C4-2B (cell line): ENCODE measurements around the gene LCN2.

Source experiments
- ZFX ChIP-seq: fragments of 450-650 bp; IDR thresholded peaks from 2 replicates; pipeline ENCODE4 v1.6.1; 2017
- TF ChIP-seq, protein P1 (sequence below): fragments of 450-650 bp; conservative IDR thresholded peaks from 2 replicates; pipeline ENCODE4 v1.5.1; 2017; ENCODE audit warnings: mild to moderate bottlenecking

DNA sequence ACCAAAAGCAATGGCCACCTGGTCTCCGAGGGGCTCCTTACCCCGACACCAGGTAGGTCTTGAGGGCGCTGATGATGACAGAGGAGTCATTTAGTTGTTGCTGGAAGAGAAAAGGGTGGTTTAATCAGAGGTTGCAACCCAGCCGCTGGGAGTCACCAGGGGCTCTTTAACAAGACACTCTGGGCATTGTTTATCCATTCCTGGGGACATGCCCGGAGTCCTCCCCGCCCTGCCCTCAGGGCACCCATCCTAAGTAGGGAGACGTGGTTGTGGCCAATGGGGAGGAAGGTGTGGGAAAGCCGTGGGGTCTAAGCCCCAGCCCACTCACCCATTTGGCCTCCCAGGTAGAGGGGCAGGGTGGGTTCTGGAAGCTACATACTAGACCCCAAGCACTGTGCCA lies 24.8 kb upstream of the LCN2 start:
- TF ChIP-seq, protein P1, sequence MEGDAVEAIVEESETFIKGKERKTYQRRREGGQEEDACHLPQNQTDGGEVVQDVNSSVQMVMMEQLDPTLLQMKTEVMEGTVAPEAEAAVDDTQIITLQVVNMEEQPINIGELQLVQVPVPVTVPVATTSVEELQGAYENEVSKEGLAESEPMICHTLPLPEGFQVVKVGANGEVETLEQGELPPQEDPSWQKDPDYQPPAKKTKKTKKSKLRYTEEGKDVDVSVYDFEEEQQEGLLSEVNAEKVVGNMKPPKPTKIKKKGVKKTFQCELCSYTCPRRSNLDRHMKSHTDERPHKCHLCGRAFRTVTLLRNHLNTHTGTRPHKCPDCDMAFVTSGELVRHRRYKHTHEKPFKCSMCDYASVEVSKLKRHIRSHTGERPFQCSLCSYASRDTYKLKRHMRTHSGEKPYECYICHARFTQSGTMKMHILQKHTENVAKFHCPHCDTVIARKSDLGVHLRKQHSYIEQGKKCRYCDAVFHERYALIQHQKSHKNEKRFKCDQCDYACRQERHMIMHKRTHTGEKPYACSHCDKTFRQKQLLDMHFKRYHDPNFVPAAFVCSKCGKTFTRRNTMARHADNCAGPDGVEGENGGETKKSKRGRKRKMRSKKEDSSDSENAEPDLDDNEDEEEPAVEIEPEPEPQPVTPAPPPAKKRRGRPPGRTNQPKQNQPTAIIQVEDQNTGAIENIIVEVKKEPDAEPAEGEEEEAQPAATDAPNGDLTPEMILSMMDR: no peak
- TF ChIP-seq ZFX: no peak
